Mucosa of descending colon (tissue), 3 donors: ENCODE data around the gene MACF1. TPM values are rescaled to one million over a fixed set of nuclear protein-coding genes. Genes with fewer than 3 reads are reported as not detected.

ENCODE experiments used
- ATAC-seq: fragments of 200-7000 bp; cut with Tn5 transposase; one replicate; pipeline ENCODE4 v1.9.1; 2020; ENCODE audit warnings: mild to moderate bottlenecking, moderate library complexity
- DNase-seq, 3 donors: peaks; one replicate each; pipeline ENCODE4 v3.0.0-alpha.2; 2020
- H3K36me3 ChIP-seq: fragments of 200-600 bp; one replicate; pipeline ENCODE4 v1.8.0; 2021; ENCODE audit warnings: low read depth, mild to moderate bottlenecking
- H3K4me1 ChIP-seq: fragments of 200-600 bp; one replicate; pipeline ENCODE4 v1.8.0; 2021; ENCODE audit warnings: low read depth, mild to moderate bottlenecking
- H3K4me3 ChIP-seq: fragments of 200-600 bp; one replicate; pipeline ENCODE4 v1.8.0; 2021; ENCODE audit warnings: mild to moderate bottlenecking
- H3K9me3 ChIP-seq: fragments of 200-600 bp; one replicate; pipeline ENCODE4 v1.8.0; 2021; ENCODE audit warnings: mild to moderate bottlenecking
- CTCF ChIP-seq: fragments of 200-600 bp; IDR thresholded peaks from one replicate; pipeline ENCODE4 v1.8.0; 2022; ENCODE audit warnings: antibody characterized with exemption, mild to moderate bottlenecking
- intact Hi-C, 2 donors: fragments of 100-400 bp; cut with DNase I in 1 of 2; cut with micrococcal nuclease in 1 of 2; formaldehyde crosslinking; loops; one replicate each; pipeline versions ENCODE4 v1.11.0 to v1.11.1; 2022; cut with DNase I, micrococcal nuclease
- total RNA-seq, 3 donors: library from RNA; stranded (reverse); fragmentation: NEBNext Ultra II Directional in 2 of 3; extraction: Animal tissue kit (Norgen Biotek cat#: 25700) in 2 of 3; gene quantifications; one replicate each; pipeline versions ENCODE4 v1.2.1 to v1.2.4, GENCODE V29; 2021 to 2023
- donor health status: DM: no; HTN: no; CAD: no; lungs with moderate emphysema.
- donor health status: DM: no; HTN: no; CAD: no.
- donor health status: DM: no; HTN: yes; CAD: no.

MACF1 gene
- total RNA-seq, 3 donors from 2014 or later = 146 to 362 (median 156) TPM

DNA sequence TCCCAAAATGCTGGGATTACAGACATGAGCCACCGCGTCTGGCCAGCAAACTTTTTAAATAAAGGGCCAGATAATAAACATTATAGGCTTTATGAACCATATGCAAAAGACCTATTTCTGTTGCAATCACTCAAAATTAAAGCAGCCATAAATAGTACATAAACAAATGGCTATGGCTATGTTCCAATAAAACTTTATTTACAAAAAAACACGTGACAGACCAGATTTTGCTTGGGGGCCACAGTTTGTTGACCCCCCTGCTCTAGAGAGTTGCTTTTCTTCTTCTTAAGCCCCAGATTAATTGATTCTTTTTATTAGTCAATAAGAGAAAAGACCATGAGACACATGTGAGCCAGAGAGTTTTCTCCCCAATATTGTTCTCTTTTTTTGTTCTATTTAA, 138.3 kb downstream of the MACF1 start:
- ATAC-seq = no peak
- no peak for TF ChIP-seq CTCF
- intact Hi-C loops = no loop called here
- Histone ChIP-seq H3K9me3 (no peaks in the 10 kb centered on the region), H3K36me3 (no peaks in the 10 kb centered on the region), H3K4me3 (no peak overlapping the region), H3K4me1 (no peaks in the 10 kb centered on the region)
- no peak for DNase-seq

- Histone ChIP-seq H3K4me1 (no peaks in the 10 kb centered on the region), H3K36me3 (peaks cover 5% of the 10 kb centered on the region), H3K9me3 (no peaks in the 10 kb centered on the region), H3K4me3 (no peak overlapping the region)
- intact Hi-C loops = no loop called here
- DNase-seq (peak in 2 of 3 donors; percentile 45 to 79), ATAC-seq (peak; percentile 86)
- no peak for TF ChIP-seq CTCF
These were observed 140.1 kb downstream of the MACF1 start for GRCh38 chr1:39344394-39345154.

- ATAC-seq = no peak
- Histone ChIP-seq H3K4me3 (no peak overlapping the region), H3K4me1 (no peaks in the 10 kb centered on the region), H3K9me3 (no peaks in the 10 kb centered on the region), H3K36me3 (peaks cover 19% of the 10 kb centered on the region)
- TF ChIP-seq CTCF = no peak
- DNase-seq = no peak
- intact Hi-C loops = no loop called here
These were observed 142.4 kb downstream of the MACF1 start for GRCh38 chr1:39346872-39347271.

DNA sequence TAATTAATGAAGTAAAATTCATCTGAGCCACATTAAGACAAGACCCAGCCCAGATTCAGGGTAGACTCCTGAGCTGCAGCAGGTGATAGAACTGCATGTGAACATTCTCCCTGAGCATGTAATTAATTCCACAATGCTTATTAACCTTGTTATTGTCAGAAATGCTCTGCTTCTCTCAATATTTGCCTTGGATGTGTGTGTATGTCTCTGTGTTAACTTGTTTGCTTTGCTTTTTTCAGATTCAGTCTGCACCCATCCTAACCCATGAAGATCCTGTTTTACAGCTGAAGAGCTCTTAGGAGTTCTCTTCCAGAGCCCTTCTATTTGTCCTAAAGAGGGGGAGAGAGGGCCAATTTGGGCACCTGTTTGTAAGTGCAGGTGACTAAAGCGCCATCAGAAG, 143.8 kb downstream of the MACF1 start:
- H3K9me3 ChIP-seq = no peaks in the 10 kb centered on the region
- DNase-seq = no peak
- H3K36me3 ChIP-seq = peaks cover 19% of the 10 kb centered on the region
- intact Hi-C loops = no loop called here
- no peaks in the 10 kb centered on the region for H3K4me1 ChIP-seq
- H3K4me3 ChIP-seq = no peak overlapping the region
- no peak for TF ChIP-seq CTCF
- ATAC-seq = no peak

DNA sequence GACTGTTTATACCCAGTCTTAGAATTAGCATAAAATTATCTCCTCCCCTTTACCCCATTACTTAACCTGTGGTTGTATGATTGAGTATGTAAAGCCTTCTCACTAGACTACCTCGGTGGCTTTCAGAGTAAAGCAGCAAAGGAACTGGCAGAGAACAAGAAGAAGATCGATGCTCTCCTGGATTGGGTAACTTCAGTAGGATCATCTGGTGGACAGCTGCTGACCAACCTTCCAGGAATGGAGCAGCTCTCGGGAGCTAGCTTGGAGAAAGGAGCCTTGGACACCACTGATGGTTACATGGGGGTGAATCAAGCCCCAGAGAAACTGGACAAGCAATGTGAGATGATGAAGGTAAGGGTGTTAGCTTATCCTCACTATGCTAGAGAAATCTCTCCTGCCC, 148.4 kb downstream of the MACF1 start:
- no peak for TF ChIP-seq CTCF
- Histone ChIP-seq H3K4me3 (no peak overlapping the region), H3K36me3 (peaks cover 19% of the 10 kb centered on the region), H3K9me3 (no peaks in the 10 kb centered on the region), H3K4me1 (no peaks in the 10 kb centered on the region)
- DNase-seq = no peak
- intact Hi-C loops = no loop called here
- ATAC-seq = no peak
